ENCODE results near the gene TCEAL3.
"Not testable (repeated sequence)": the region's sequence is repeated elsewhere in the genome, so short reads cannot be mapped to it uniquely, and the experiment has no call there.

The TCEAL3 gene

GRCh38 chrX:103626855-103627254 lies 19.1 kb downstream of the TCEAL3 start:
- no peak for DNase-seq (ENCODE audit: low read depth)

GRCh38 chrX:103628386-103629317 lies 20.9 kb downstream of the TCEAL3 start, which contains the start of gene TCEAL1:
TCEAL1 (plus strand) TSS chrX:103628975; CDS start chrX:103629917, 942 bp downstream.
- DNase-seq (ENCODE audit: low read depth) = no peak

GRCh38 chrX:103629318-103630170 lies 21.8 kb downstream of the TCEAL3 start:
- DNase-seq (ENCODE audit: low read depth) = no peak

DNA sequence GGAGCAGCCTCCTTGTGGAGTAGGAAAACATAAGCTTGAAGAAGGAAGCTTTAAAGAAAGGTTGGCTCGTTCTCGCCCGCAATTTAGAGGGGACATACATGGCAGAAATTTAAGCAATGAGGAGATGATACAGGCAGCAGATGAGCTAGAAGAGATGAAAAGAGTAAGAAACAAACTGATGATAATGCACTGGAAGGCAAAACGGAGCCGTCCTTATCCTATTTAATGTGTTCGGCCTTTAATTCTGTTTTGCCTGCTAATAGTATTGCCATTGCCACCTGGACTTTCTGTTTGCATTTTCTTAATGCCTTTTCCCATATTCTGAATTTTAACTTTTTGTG lies 22.4 kb downstream of the TCEAL3 start:
- no peak for DNase-seq (ENCODE audit: low read depth)

DNA sequence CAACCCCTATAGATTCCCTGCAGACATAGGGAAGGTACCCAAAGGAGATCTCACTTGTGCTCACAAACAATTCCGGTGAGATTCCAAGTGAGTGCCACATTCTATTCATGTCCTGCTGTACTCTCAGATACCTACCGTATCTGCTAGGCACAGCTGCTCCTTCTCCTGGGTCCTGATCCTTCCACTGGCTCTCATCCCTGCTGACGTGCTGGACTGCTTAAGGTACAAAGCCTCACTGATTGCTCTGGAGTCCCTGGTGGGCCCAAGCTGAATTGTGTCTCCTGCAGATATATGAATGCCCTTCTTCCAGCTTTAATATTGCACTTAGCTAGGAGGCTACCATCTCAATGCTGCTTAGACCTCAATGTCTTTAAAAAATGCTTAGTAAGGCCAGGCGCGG lies 23.4 kb downstream of the TCEAL3 start:
- DNase-seq (ENCODE audit: low read depth) = no peak

- no peak for DNase-seq (ENCODE audit: low read depth)
Observed at GRCh38 chrX:103635436-103635835, 27.7 kb downstream of the TCEAL3 start.

DNA sequence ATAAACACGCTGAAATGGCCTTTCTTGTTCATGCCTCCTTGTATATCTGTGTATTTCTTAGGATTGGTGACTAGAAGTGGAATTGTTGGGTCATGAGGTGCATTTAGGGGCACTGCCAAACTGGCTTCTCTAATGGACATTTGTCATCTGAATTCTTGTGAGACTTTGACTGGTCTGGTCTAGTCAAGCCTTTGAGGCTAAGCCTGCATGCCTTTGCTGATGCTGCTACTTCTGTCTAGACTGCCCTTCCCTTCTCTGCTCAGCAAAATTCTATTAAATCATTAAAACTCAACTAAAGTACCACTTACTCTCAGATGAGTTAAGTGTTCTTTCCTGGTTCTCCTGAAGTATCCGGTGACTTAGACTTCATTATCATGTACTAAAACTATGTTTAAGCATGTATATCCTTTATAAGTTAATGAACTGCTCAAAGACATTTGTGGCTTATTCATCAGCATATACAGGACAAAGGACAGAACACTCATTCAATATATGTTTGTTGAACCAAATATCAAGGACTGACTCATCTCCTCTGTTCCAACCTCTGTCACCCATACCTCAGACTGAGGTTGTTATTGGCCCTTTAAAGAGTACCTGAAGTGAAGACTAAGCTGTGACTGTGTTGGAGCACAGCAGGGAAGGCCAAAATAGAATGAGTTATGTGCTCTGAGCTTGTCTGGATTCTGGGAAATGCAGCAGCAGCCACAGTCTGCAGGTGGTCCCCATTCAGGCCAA lies 30.0 kb downstream of the TCEAL3 start:
- no peak for DNase-seq (ENCODE audit: low read depth)

- not testable (repeated sequence) for DNase-seq (ENCODE audit: low read depth)
Observed at GRCh38 chrX:103638479-103639346, 30.9 kb downstream of the TCEAL3 start.

GRCh38 chrX:103640401-103641155 lies 32.8 kb downstream of the TCEAL3 start:
- peak; percentile 39 for DNase-seq (ENCODE audit: low read depth)

GRCh38 chrX:103644125-103644524 lies 36.4 kb downstream of the TCEAL3 start:
- DNase-seq (ENCODE audit: low read depth) = no peak

- no peak for DNase-seq (ENCODE audit: low read depth)
Observed at GRCh38 chrX:103647630-103648029, 39.9 kb downstream of the TCEAL3 start.

- DNase-seq (ENCODE audit: low read depth) = no peak
Observed at GRCh38 chrX:103651151-103651773, 43.5 kb downstream of the TCEAL3 start.

DNA sequence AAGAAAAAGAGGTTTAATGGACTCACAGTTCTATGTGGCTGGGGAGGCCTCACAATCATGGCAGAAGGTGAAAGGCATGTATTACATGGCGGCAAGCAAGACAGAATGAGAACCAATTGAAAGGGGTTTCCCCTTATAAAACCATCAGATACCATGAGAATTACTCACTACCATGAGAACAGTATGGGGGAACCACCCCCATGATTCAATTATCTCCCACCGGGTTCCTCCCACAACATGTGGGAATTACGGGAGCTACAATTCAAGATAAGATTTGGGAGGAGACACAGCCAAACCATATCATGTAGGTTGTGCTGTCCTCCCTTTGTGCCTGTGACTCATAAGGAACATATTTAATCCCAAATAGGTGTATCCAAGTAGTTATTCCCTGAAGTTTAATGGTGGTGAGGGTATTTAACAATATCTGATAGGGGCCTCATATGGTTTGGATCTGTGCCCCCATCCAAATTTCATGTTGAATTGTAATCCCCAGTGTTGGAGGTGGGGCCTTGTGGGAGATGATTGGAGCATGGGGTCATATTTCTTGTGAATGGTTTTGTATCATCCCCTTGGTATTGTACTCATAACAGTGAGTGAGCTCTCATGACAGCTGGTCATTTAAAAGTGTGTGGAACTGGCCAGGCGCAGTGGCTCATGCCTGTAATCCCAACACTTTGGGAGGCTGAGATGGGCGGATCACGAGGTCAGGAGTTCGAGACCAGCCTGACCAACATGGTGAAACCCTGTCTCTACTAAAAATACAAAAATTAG lies 47.7 kb downstream of the TCEAL3 start:
- peak; percentile 46 for DNase-seq (ENCODE audit: low read depth)

DNA sequence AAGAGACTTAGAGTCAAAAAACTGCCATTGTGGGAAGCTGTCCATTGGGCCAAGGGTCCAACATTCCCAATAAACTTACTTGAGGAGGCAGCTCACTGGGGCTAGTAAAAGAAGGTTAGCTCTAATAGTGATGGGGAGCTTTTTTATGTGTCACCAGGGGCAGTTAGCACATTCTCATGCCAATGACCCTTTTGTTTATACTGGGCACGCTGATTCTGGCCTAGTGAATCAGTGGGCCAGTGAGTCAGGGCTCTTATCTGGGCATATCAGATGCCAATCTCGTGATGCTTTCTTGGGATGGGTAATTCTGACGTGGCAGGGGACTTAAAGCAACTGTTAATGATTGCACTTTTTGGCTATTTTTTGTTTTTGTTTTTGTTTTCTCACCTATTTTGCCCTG lies 48.9 kb downstream of the TCEAL3 start:
- DNase-seq (ENCODE audit: low read depth) = peak; percentile 89

GRCh38 chrX:103657066-103657465 lies 49.3 kb downstream of the TCEAL3 start:
- DNase-seq (ENCODE audit: low read depth) = not testable (repeated sequence)

GRCh38 chrX:103658681-103659433 lies 51.1 kb downstream of the TCEAL3 start:
- DNase-seq (ENCODE audit: low read depth) = no peak

DNA sequence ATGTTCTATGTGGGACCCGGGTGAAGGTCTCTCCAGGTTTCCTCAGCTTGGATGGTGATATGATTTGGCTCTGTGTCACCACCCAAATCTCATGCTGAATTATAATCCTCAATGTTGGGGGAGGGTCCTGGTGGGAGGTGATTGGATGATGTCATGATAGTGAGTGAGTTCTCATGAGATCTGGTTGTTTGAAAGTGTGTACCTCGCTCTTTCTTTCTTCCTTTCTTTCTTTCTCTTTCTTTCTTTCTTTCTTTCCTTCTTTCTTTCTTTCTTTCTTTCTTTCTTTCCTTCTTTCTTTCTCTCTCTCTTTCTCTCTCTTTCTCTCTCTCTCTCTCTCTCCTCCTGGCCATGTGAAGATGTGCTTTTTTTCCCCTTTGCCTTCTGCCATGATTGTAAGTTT lies 51.7 kb downstream of the TCEAL3 start:
- not testable (repeated sequence) for DNase-seq (ENCODE audit: low read depth)
